Heart left ventricle (tissue), 16 donors: Measurements from ENCODE around the gene ITGBL1. TPM values are rescaled to one million over a fixed set of nuclear protein-coding genes. Genes with fewer than 3 reads are reported as not detected.

Experiments used
- ATAC-seq, 4 donors: fragments of 200-7000 bp; cut with Tn5 transposase; one replicate each; pipeline ENCODE4 v1.9.1; 2020 to 2022; ENCODE audit warnings: moderate library complexity in 4 of 4, mild to moderate bottlenecking in 3 of 4, moderate number of reproducible peaks in 1 of 4
- DNase-seq, 5 donors: peaks; one replicate each; pipeline ENCODE4 v3.0.0-alpha.2; 2020
- H3K27ac ChIP-seq, 12 donors: fragments of 200-600 bp; sonication (generic) in 4 of 12; one replicate each; pipeline versions ENCODE4 v1.5.0 to v1.8.0; 2016 to 2022; ENCODE audit warnings: mild to moderate bottlenecking in 2 of 12
- H3K27me3 ChIP-seq, 9 donors: fragments of 200-600 bp; sonication (generic) in 2 of 9; one replicate each; pipeline versions ENCODE4 v1.5.1 to v1.8.0; 2016 to 2022; ENCODE audit warnings: mild to moderate bottlenecking in 3 of 9
- H3K36me3 ChIP-seq, 9 donors: fragments of 200-600 bp; sonication (generic) in 2 of 9; one replicate each; pipeline versions ENCODE4 v1.5.0 to v1.8.0; 2018 to 2022; ENCODE audit warnings: mild to moderate bottlenecking in 2 of 9
- H3K4me1 ChIP-seq, 12 donors: fragments of 200-600 bp; sonication (generic) in 4 of 12; one replicate each; pipeline versions ENCODE4 v1.5.0 to v1.8.0; 2016 to 2022; ENCODE audit warnings: mild to moderate bottlenecking in 3 of 12
- H3K4me3 ChIP-seq, 12 donors: fragments of 200-600 bp; sonication (generic) in 4 of 12; one replicate each; pipeline versions ENCODE4 v1.5.0 to v1.8.0; 2017 to 2022; ENCODE audit warnings: mild to moderate bottlenecking in 9 of 12, moderate library complexity in 4 of 12
- H3K9me3 ChIP-seq, 12 donors: fragments of 200-600 bp; sonication (generic) in 4 of 12; one replicate each; pipeline versions ENCODE4 v1.5.0 to v1.8.0; 2016 to 2022; ENCODE audit warnings: mild to moderate bottlenecking in 1 of 12
- CTCF ChIP-seq, 12 donors: fragments of 200-600 bp; sonication (generic) in 4 of 12; IDR thresholded peaks; one replicate each; pipeline versions ENCODE4 v1.5.0 to v1.8.0; 2018 to 2022; ENCODE audit warnings: antibody characterized with exemption in 12 of 12, mild to moderate bottlenecking in 5 of 12
- POLR2A ChIP-seq, 2 donors: fragments of 450-650 bp; IDR thresholded peaks; one replicate each; pipeline ENCODE4 v1.6.1; 2017; ENCODE audit warnings: antibody characterized with exemption in 2 of 2, mild to moderate bottlenecking in 2 of 2, moderate library complexity in 2 of 2
- whole genome bisulfite sequencing, 4 donors: extraction: QIAGEN DNeasy Blood & Tissue Kit in 2 of 4; methylation state at CpG; one replicate each; pipeline versions ENCODE4 v1.1.5 to v1.1.7; 2013 to 2018; 5-methylcytosine and 5-hydroxymethylcytosine counted together
- intact Hi-C, 10 donors: fragments of 100-400 bp; cut with DNase I; formaldehyde crosslinking; loops; one replicate each; pipeline versions ENCODE4 v1.11.1 to v1.14.2; 2022
- polyA plus RNA-seq, 2 donors: library from polyadenylated mRNA; stranded (reverse); fragments of 200-250 nt; gene quantifications; one replicate each; pipeline ENCODE4 v1.2.3, GENCODE V29; 2013
- total RNA-seq, 9 donors: library from RNA; depleted of rRNA in 2 of 9; stranded (reverse); fragments of >200 nt in 2 of 9; fragmentation: NEBNext Ultra II Directional in 3 of 9; extraction: Animal tissue kit (Norgen Biotek cat#: 25700) in 3 of 9; gene quantifications; one replicate each; pipeline versions ENCODE4 v1.1.0 to v1.2.4, GENCODE V29; 2016 to 2023
- donor health status: ischemic (EF 13 %, LVEDD 7.1; RV severe dilation, severe dysfunction).
- donor health status: healthy with polysubstance abuse.
- donor health status: DM: no; HTN: yes; CAD: no.
- donor health status: DM: no; HTN: no; CAD: no.
- donor health status: ischemic (EF 25% LVEDD 6.9; RV normal size, moderate dysfunction).
- donor health status: ischemic (EF 25% LVEDD 5.7; RV mildly dilated, moderate dysfunction).
- donor health status: healthy.
- donor health status: DM: yes; HTN: yes; CAD: no.
- donor health status: ischemic (EF 35%, LVEDD 5.7; RV mildly dilated, moderate dysfunction).
- donor health status: nonischemic (EF 11% LVEDD 7.7; RV severe dilation, severe dysfunction).
- donor health status: DM: yes; HTN: yes; CAD: no.
- donor health status: PGD.
- donor health status: ischemic (EF 29% LVEDD 5.4; RV normal size, mild dysfunction).
- donor health status: nonischemic (EF 23%, LVEDD 6.1; RV moderate dilation, normal function).

The ITGBL1 gene
- total and polyA plus RNA-seq, 11 donors = 0.15 to 5.9 (median 2.5) TPM

- WGBS, 4 donors = 60 to 62% (median 61%) methylated on average over 3 of the region's 3 CpGs
These were observed 284.1 kb downstream of the ITGBL1 start for GRCh38 chr13:101736566-101736965.

GRCh38 chr13:101738336-101738735 is 285.9 kb downstream of the ITGBL1 start:
- 55 to 78% (median 76%) methylated on average over 2 of the region's 2 CpGs for WGBS, 4 donors

More at GRCh38 chr13:101736566-101736965, 284.1 kb downstream of the ITGBL1 start:
- ATAC-seq = no peak
- intact Hi-C loops = no loop called here
- Histone ChIP-seq H3K4me1 (no peaks in the 10 kb centered on the region), H3K4me3 (no peak overlapping the region), H3K36me3 (no peaks in the 10 kb centered on the region), H3K27ac (no peak overlapping the region), H3K27me3 (no peaks in the 10 kb centered on the region), H3K9me3 (no peaks in the 10 kb centered on the region)
- DNase-seq = no peak
- TF ChIP-seq POLR2A (IDR thresholded peaks at IDR 0.05) (no peak), CTCF (IDR thresholded peaks at IDR 0.05) (no peak)

GRCh38 chr13:101739382-101740178 is 287.1 kb downstream of the ITGBL1 start:
- Histone ChIP-seq H3K4me1 (no peaks in the 10 kb centered on the region), H3K27me3 (no peaks in the 10 kb centered on the region), H3K36me3 (no peaks in the 10 kb centered on the region), H3K9me3 (no peaks in the 10 kb centered on the region), H3K27ac (no peak overlapping the region), H3K4me3 (no peak overlapping the region)
- intact Hi-C loops = no loop called here
- ATAC-seq = no peak
- WGBS, 4 donors = 83 to 87% (median 85%) methylated on average over 9 of the region's 9 CpGs
- DNase-seq = no peak
- TF ChIP-seq CTCF (IDR thresholded peaks at IDR 0.05) = no peak
- TF ChIP-seq POLR2A (IDR thresholded peaks at IDR 0.05) = no peak

More at GRCh38 chr13:101738336-101738735, 285.9 kb downstream of the ITGBL1 start:
- H3K27ac ChIP-seq = no peak overlapping the region
- no peak for TF ChIP-seq CTCF (IDR thresholded peaks at IDR 0.05)
- TF ChIP-seq POLR2A (IDR thresholded peaks at IDR 0.05) = no peak
- intact Hi-C loops = no loop called here
- DNase-seq = no peak
- no peak for ATAC-seq
- H3K36me3 ChIP-seq = no peaks in the 10 kb centered on the region
- H3K4me3 ChIP-seq = no peak overlapping the region
- H3K9me3 ChIP-seq = no peaks in the 10 kb centered on the region
- no peaks in the 10 kb centered on the region for H3K4me1 ChIP-seq
- H3K27me3 ChIP-seq = no peaks in the 10 kb centered on the region

GRCh38 chr13:101746513-101746912 is 294.0 kb downstream of the ITGBL1 start:
- no peak for ATAC-seq
- DNase-seq = no peak
- H3K36me3 ChIP-seq = no peaks in the 10 kb centered on the region
- no peaks in the 10 kb centered on the region for H3K9me3 ChIP-seq
- no peak overlapping the region for H3K4me3 ChIP-seq
- H3K27me3 ChIP-seq = no peaks in the 10 kb centered on the region
- no peak overlapping the region for H3K27ac ChIP-seq
- TF ChIP-seq POLR2A (IDR thresholded peaks at IDR 0.05) = no peak
- peaks cover 0 to 5% (median 0%) of the 10 kb centered on the region in 12 donors for H3K4me1 ChIP-seq
- WGBS, 4 donors = 71 to 90% (median 83%) methylated on average over 2 of the region's 2 CpGs
- intact Hi-C loops = no loop called here
